GM21786 (cell line): Measurements from ENCODE around the gene GPR42.

Experiments
- ATAC-seq: cut with Tn5 transposase; IDR thresholded peaks from one replicate; pipeline ENCODE4 v1.9.1; 2021; ENCODE audit not compliant: unreplicated experiment

Gene GPR42, protein sequence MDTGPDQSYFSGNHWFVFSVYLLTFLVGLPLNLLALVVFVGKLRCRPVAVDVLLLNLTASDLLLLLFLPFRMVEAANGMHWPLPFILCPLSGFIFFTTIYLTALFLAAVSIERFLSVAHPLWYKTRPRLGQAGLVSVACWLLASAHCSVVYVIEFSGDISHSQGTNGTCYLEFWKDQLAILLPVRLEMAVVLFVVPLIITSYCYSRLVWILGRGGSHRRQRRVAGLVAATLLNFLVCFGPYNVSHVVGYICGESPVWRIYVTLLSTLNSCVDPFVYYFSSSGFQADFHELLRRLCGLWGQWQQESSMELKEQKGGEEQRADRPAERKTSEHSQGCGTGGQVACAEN

GRCh38 chr19:35370722-35371121 is at the start of gene GPR42:
GPR42 (plus strand) TSS chr19:35371068; CDS start chr19:35371360, 292 bp downstream.
- no peak for ATAC-seq

- no peak for ATAC-seq
Measured at GRCh38 chr19:35321291-35321690, 49.6 kb upstream of the GPR42 start.

- ATAC-seq = no peak
Measured at GRCh38 chr19:35322014-35322413, 48.9 kb upstream of the GPR42 start.

DNA sequence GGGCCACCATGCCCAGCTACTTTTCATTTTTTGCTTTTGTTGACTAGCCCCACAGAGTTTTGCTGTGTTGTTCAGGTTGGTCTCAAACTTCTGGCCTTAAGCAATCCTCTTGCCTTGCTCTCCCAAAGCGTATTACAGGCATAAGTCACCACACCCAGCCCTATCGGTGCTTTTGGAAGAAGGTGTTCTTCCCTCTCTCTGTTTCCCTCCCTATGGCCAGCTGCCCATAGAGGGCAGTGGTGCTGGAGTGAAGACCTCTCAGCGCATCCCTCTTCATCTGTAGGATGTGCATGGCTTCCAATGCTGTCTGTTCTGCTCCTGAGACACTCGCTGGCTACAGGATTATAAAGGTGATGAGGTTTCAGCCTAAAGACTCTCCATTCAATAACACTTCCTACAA is 43.2 kb upstream of the GPR42 start:
- ATAC-seq = no peak

DNA sequence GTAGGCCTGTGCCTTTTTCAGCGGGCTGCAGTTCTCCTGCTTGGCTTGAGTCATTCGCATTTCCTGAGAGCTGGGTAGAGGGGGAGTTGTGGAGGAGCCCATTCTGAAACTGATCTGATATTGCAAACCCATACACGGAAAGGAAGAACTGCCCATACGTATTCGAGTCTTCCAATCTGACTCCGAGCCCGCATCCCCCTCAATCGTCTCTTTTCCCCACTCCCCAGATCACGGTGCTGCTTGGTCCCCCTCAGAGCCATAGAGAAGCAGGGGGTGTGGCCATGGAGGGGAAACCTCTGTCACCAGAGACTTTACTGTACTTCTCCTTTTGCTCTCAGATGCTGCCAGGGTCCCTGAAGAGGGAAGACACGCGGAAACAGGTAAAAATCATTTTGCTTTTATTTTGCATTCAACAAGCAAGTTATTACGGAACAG is 42.0 kb upstream of the GPR42 start, which contains the start of gene CD22:
Gene CD22 (plus strand): TSS at position 337 of the 435 bp plus-strand sequence. CDS start 2,854 bp downstream, outside the sequence.
- ATAC-seq = no peak

DNA sequence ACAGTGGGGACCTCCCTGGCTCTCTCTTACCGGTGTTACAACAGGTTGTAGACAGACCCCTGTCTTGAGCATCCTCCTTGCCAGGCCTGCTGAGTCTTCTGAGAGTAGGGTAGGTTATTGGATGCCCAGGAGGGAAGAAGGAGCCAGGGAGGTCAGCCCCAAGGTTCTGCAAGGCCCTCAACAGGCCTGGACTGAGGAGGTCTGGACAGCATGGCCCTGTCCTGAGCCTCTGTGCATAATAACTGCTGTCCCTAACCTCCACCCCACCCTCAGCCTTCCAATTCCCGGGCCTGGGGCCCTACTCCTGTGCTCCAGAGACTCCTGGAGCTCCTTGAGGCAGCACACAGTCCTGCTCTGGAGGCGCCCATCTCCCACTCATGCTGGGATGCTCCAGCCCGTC is 41.5 kb upstream of the GPR42 start:
- ATAC-seq = no peak

DNA sequence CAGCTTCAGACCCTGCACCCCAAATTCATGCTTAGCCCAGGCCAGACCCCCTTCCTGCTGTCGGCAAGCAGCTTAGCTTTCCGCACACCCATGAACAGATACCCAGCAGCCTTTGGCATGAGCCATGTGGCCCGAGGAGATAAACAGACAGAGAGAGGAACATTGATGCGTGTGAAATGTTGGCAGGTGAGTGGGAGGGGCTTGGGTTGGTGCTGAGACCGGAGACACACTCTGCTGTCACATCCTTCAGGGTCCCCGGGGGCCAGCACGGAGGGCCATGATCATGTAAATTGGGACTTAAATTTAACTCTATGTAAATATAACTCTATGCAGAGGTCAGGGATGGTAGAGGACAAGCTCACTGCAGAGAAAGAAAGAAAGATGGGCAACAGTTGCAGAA is 40.4 kb upstream of the GPR42 start:
- peak; percentile 37 for ATAC-seq

DNA sequence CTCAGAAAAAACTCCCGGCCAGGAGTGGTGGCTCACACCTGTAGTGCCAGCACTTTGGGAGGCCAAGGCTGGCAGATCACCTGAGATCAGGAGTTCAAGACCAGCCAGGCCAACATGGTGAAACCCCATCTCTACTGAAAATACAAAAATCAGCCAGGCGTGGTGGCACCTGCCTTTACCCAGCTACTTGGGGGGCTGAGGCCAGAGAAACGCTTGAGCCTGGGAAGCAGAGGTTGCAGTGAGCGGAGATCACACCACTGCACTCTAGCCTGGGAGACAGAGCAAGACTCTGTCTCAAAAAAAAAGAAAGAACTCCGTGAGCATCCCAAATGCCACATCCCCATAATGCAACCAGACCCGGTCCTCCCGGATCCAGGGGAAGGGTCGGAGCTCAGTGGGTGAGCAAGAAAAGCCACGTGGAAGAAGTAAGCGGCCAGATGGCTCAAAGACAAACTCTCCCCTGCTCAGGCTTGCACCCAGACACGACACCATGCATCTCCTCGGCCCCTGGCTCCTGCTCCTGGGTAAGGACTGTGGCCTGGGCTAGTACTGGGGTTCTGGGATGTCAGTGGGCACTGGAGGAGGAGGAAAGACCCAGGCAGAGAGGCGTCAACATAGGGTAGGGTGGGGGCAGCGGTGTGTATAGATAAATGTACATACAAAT is 39.2 kb upstream of the GPR42 start:
- ATAC-seq = no peak

DNA sequence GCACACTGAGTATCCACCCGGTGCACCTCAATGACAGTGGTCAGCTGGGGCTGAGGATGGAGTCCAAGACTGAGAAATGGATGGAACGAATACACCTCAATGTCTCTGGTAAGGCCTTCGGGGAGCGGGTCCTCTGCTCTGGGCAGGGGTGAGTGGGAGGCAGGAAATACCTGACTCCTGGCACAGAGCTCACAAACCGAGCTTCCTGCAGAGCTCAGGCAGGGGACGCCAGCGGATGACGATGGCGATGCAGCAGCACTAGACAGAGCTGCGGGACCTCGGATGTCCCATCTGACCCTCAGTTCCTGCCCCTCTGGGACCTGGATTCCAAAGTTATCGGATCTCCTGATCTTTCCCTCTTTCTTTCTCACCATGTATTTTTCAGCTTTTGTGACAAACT is 38.1 kb upstream of the GPR42 start:
- ATAC-seq = no peak

DNA sequence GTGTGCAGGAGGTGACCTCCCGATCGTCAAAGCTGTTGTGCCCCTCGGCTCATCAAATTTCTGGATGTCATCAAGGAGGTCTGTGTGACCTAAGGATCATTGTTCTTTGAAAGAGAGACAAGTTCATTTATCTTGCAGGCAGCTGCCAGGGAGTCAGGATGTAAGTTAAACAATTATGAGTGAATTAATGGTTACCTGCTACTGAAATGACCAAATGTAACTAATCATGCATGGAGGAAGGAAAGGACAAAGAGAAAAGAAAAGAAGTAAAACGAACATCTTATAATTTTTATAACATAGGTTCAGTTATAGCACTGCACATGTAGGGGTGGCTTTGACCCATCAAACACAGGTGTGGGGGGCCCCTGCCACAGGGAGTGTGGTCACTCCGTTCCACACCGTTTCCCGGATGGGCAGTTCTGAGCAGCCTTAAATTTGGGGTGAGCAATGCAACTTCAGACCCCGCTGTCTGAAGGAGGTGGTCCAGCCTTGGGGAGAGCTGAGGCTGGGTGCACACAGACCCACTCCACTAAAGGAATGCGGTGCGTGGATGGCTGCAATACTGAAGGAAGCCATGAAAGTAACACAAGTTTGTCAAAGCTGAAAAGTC is 36.6 kb upstream of the GPR42 start:
- no peak for ATAC-seq

DNA sequence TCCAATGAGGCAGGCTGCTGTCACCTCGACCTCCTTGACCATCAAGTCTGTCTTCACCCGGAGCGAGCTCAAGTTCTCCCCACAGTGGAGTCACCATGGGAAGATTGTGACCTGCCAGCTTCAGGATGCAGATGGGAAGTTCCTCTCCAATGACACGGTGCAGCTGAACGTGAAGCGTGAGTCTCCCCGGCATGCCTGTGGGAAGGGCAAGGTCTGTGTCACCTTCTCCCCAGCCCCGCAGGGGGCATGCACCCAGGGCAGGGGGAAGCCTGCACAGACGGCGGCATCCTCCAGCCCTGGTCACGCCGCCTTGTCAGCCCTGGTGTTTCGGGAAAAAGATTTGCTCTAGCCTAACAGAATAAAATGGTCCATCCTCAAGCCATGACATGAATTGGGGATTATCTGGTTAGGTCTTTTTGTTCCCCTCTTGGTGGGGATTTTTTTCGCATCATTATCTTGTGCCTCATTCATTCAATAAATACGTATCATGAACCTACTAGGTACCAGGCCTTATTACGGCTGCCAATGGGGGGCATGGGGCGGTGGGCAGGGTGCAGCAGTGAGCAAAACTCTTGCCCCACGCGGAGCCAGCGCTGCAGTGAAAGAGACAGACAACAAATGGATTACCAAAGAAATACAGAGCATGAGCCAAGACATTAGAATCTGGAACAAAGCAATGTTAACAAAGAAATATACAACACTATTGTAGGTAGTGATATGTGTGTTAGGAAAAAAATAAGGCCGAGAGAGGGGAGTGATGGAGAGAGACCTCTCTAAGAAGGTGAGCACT is 34.5 kb upstream of the GPR42 start:
- ATAC-seq = no peak

- ATAC-seq = no peak
Measured at GRCh38 chr19:35337097-35337983, 33.5 kb upstream of the GPR42 start.

DNA sequence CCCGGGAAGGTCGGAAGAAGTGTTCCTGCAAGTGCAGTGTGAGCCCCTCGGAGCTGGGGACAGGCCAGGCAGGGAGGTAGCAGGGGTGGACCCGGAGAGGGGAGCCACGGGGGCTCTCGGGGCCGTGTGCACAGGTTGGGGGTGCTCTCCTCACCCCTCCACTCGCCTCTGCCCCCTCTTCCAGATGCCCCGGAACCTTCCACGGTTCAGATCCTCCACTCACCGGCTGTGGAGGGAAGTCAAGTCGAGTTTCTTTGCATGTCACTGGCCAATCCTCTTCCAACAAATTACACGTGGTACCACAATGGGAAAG is 32.9 kb upstream of the GPR42 start:
- no peak for ATAC-seq

DNA sequence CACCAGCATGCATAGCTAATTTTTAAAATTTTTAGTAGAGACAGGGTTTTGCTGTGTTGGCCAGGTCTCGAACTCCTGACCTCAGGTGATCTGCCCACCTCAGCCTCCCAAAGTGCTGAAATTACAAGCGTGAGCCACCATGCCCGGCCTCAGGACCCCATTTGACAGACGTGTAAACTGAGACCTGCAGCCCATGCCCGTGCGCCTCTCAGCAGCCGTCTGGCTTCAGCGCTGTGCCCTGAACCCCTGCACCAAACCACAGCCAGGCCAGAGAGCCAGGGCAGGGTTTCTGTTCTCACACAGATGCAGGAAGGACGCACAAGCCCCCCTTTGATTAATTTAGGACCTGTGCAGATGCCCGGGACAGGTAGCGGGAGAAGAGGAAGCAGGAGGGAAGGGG is 30.4 kb upstream of the GPR42 start:
- no peak for ATAC-seq

GRCh38 chr19:35341006-35341405 is 29.9 kb upstream of the GPR42 start:
- no peak for ATAC-seq

DNA sequence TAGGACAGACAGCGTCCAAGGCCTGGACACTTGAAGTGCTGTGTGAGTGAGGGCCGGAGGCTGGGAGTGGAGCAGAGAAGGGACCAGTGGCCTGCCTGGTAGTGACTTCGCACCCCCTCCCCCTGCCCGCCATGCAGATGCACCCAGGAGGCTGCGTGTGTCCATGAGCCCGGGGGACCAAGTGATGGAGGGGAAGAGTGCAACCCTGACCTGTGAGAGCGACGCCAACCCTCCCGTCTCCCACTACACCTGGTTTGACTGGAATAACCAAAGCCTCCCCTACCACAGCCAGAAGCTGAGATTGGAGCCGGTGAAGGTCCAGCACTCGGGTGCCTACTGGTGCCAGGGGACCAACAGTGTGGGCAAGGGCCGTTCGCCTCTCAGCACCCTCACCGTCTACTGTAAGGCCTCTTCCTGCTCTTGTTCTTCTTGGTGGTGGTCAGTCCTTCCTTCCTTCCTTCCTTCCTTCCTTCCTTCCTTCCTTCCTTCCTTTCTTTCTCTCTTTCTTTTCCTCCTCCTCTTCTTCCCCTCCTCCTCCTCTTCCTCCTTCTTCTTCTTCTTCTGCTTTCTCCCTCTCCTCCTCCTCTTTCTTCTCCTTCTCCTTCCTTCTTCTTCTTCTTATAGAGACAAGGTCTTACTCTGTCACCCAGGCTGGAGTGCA is 29.2 kb upstream of the GPR42 start:
- no peak for ATAC-seq

- ATAC-seq = no peak
Measured at GRCh38 chr19:35342430-35342829, 28.4 kb upstream of the GPR42 start.

- ATAC-seq = no peak
Measured at GRCh38 chr19:35344511-35345031, 26.3 kb upstream of the GPR42 start.

GRCh38 chr19:35345671-35346111 is 25.2 kb upstream of the GPR42 start:
- no peak for ATAC-seq
